NCI-H1048 (cell line): Measurements from ENCODE around the gene TREML4.

Source experiments
- DNase-seq: peaks from one replicate; lab custom pipeline; 2025; lab: John Stamatoyannopoulos, UW

Gene TREML4

DNA sequence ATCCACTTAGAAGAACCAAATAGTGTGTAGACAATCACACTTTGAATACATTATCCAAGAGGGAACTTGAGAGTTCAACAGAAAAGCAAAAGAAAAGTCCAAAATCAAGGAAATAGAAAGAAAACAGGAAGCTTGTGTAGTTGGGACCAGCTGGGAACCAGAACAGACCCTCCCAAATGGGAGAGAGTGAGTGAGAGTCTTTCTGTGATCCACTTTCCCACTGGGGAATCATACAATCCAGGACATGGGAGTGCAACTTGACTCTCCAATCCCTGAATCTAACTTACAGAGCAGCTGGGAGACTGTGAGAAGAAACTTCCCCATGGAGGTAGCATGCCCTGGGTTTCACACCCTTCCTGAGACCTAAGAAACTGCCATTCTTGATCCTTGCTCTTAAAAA is 27.0 kb downstream of the TREML4 start:
- no peak for DNase-seq

DNA sequence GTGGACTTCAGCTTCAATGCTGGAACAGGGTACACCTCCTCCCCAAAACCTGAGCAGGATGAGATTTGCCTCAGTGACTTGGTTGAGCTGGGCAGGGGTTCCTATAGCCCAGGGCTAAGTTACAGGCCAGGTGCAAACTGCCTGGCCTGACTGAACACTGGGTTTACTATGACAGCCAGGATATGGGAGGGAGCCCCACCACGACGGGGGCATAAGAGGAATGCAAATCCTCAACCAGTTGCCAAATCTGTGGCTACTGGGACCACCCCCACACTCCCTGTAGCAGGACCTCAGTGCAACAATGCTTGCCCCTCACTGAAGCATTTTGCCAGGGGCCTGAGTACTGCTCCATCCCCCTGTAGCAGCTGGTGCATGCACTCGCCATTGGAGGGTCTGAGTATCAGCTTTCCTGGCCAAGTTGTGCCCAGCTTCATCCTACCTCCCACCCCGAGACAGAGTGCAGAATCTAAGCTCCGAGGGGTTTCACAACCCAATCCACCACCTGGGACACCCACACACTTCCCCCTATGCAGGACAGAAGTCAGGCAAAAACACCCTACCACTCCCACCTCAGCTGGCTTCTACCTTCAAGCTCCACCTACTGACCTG is 27.6 kb downstream of the TREML4 start:
- DNase-seq = no peak

DNA sequence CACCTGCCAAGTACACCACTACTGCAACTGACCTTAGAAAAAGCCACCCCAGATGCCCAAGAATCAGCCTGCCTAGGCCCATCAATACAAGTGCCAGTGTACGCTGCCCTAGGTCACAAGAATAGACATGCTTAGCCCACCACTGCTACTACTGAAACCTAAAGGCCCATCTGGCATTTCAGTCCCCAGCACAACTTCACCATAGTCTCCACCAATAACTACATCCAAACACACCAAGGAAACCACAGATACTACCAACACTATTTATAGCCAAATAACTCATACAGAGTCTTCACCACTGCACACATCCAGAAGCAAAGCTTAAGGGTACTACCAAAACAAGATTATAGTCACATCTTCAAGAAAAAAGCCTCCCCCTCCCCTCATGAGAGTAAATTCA is 28.2 kb downstream of the TREML4 start:
- no peak for DNase-seq

- no peak for DNase-seq
Measured at GRCh38 chr6:41257369-41258195, 29.4 kb downstream of the TREML4 start.

- no peak for DNase-seq
Measured at GRCh38 chr6:41258196-41258493, 30.0 kb downstream of the TREML4 start.

DNA sequence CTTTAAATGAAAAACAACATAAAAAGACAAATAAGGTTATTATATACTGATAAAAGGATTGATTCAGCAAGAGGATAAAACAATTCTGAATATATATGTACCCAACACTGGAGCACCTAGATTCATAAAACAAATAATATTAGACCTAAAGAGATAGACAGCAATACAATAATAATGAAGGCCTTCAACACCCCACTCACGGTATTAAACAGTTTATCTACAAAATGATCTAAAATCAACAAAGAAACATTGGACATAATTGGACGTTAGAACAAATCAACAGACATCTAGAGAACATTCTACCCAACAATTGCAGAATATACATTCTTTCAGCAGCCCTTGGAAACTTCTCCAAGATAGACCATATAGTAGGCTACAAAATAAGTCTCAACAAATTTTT is 34.3 kb downstream of the TREML4 start:
- no peak for DNase-seq

- DNase-seq = no peak
Measured at GRCh38 chr6:41263267-41263666, 35.1 kb downstream of the TREML4 start.

DNA sequence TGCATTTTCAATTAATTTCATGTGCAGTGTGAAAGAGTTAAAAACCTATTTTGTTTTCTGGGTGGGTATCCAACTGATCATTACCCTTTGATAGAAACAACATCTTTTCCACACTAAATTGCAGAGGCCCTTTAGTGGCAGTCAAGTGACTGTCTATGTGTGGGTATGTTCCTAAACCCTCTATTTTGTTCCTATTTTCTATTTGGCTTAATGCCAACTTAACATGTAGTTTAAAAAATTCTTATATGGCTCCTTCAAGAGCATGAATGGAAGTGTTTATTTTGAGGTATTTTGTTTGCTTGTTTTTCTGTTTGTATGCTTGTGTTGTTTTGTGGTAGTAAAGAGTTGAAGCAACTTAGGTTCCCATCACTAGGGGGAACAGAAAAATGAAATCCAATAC is 38.4 kb downstream of the TREML4 start:
- no peak for DNase-seq

- DNase-seq = no peak
Measured at GRCh38 chr6:41268478-41268877, 40.3 kb downstream of the TREML4 start.

GRCh38 chr6:41269166-41269565 is 41.0 kb downstream of the TREML4 start:
- DNase-seq = no peak

DNA sequence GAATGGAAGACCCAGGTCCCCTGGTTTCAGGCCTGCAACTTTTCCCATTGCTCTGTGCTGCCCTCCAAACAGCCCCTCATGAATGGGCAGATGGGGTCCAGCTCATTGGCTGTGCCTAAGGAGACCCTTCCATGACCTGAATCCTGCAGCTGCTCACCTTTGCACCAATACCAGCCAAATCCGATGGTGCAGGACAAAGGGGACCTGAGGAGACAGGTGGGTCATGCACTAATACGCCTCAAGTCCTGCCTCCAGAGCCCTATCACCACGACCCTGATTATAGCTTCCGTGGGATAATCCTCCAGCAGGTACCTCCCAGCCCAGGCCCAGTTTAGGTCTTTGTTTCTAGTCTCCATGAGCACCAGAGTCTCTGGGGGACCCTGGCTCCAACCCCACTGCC is 41.6 kb downstream of the TREML4 start:
- no peak for DNase-seq

DNA sequence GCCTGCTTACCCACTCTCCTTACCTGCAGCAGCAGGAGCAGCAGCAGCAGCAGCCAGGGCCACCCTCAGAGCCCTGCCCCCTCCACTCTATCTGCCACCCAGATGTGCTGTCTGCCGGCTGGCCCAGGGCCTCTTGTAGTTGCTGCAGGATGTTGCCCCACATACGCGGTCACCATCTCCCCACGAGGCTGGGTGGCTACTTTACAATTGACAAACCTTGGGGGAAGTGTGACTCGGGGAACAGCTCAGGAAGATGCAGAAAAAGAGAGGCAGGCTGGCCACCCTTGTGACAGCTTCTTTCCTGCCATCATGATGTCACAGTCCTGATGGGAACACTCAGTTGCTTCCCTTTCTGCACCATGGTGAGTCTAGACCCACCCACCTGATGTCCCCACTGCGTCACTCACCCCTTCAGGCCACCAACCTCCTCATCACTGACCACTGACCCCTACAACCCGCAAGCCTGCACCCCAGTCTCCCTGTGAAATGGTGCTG is 43.8 kb downstream of the TREML4 start:
- no peak for DNase-seq

- no peak for DNase-seq
Measured at GRCh38 chr6:41272591-41273240, 44.6 kb downstream of the TREML4 start.

DNA sequence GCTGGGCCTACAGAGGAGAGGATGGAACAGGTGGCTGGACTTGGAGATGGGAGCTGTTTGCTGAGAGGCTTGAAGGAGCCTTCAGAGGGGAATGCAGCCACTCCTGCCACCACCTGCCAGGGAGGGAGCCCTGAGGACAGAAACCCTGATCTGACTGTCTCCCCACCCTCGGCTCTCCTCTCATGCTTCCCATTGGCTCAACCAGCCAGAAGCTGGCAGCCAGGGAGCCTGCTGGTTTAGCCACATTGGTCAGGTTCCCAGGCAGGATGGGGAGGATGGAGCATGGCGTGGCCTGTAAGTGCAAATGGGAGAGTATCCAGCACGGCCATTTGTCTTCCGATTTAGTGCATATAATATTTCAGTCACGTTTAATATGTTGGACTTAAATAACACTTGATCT is 45.6 kb downstream of the TREML4 start:
- DNase-seq = no peak

DNA sequence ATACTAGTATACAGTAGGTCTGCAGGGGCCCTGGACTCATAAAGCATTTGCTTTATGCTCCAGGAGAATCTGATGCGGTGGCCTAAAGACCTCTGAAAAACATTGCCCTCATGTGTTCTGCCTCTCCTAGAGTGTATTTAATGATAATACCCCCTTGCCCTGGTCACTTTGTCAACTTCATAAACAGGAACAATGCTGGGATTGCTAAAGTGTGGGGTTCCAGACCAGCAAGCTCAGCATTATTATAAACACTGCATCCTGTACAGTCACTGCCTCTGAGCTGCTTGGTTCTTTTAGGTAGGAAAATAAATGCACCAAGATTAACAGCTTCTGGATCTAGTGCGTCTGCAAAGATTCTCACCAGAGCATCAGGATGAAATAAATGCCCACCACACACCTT is 46.1 kb downstream of the TREML4 start:
- DNase-seq = no peak

DNA sequence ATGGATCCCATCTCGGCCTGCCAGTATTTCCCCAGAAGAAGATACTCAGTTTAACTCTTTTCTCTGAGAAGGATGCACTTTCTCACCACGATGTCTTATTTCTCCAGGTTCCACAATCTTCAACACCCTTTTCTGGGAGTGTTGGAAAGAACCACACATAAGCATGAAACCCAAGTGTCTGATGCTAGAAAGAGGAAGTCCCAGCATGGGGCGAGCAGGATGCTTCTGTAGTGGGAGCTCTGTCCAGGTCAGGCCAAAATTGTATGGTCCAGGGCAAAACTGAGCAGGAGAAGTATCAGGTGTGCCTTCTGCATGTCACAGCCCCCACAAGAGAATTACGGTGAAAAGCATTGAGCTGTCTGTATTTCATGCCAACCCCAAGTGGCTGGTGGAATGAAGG is 47.3 kb downstream of the TREML4 start:
- DNase-seq = no peak

- no peak for DNase-seq
Measured at GRCh38 chr6:41277605-41278004, 49.5 kb downstream of the TREML4 start.

DNA sequence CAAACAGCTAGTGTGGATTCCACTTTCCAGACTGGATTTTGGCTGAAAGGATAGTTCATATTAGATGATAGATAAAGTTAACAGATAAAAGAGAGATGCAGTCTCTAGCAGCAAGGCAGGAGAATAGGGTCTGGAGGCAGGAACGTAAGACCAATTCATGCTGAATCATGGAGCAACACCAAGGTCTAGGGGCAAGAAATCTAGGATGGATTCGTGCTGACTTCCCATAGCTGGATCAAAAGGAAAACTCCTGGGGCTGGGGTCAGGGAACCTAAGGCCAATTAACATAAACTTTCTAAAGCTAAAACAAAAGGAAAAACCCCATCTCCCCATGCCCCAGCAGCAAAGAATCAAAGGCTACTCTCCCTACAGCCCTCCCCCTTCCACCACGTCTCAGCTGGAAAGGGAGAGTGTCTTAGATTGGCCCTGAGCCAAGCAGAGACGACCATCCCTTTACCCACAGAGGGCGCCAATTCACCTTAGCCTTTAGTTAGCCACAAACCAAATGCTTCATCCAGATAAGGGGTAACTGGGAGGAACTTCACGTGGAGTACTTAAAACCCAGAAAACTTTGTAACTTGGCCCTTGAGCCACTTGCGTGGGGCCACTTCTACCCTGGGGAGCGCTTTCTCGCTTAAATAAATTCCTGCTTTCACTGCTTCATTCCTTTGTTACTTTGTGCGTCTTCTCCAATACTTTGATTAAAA is 50.7 kb downstream of the TREML4 start:
- no peak for DNase-seq

DNA sequence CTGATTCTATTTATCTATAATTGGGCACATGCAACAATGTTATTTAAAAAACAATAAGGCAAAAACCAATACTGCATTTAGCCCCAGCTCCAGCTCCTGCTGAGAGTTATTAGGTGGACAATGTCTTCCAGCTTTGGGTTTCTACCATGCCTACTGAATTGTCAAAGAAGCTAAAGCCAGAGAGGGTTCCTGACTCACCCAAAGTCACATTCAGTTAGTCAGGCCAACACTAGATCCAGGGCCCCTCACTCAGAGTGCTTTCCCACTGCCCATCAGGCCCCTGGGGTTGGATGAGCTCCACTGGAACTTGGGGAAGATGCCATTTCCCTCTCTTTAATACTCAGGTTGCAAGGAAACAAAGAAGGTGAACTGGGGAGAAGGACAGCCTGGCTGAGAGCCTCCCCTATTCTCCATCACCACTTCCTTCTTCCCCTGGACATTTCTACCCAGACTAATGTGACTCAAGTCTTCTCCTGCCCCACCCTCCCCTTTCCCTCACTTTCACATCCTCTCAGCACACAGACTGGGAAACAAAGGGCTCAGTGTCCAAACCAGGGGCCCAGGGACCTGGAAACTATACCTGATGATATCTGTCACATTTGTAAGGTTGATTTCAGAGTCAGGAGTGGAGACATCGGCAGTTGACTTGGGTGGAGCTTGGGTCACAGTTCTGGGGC is 52.4 kb downstream of the TREML4 start:
- DNase-seq = no peak

- DNase-seq = no peak
Measured at GRCh38 chr6:41283600-41283999, 55.5 kb downstream of the TREML4 start.

DNA sequence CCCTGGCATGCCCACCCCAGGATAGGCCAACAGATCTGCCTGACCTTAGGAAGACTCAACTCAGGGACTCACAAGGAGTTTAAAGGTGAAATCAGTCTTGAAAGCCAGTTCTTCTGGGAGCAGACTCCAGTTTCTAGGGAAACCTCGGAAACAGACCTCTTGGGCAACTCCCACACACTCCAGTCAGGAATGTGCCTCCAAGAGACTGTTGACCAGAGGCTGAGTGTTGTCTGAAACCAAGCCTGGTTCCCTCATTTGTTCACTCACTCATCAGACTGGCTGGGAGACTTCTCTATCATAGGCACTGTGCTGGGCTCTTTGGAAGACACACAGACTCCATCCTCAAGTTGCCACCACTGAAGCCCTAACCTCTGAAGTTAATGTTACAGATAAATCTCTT is 56.6 kb downstream of the TREML4 start:
- no peak for DNase-seq
